GM19397 (cell line): Measurements from ENCODE around the gene DDX10.

Source experiments
- ATAC-seq: cut with Tn5 transposase; IDR thresholded peaks from one replicate; pipeline ENCODE4 v1.9.1; 2021; ENCODE audit warnings: mild to moderate bottlenecking, moderate library complexity; ENCODE audit not compliant: unreplicated experiment

DDX10 gene

GRCh38 chr11:108897916-108898315, 233.0 kb downstream of the DDX10 start:
- ATAC-seq = no peak

GRCh38 chr11:108901359-108901758, 236.5 kb downstream of the DDX10 start:
- no peak for ATAC-seq

GRCh38 chr11:108902027-108902469, 237.2 kb downstream of the DDX10 start:
- ATAC-seq = no peak

GRCh38 chr11:108904480-108904879, 239.6 kb downstream of the DDX10 start:
- ATAC-seq = no peak

- no peak for ATAC-seq
Observed at GRCh38 chr11:108906329-108906728, 241.5 kb downstream of the DDX10 start.

GRCh38 chr11:108906826-108907225, 242.0 kb downstream of the DDX10 start:
- no peak for ATAC-seq

GRCh38 chr11:108909041-108909440, 244.2 kb downstream of the DDX10 start:
- no peak for ATAC-seq

- ATAC-seq = no peak
Observed at GRCh38 chr11:108909921-108910320, 245.1 kb downstream of the DDX10 start.

GRCh38 chr11:108912581-108912980, 247.7 kb downstream of the DDX10 start:
- ATAC-seq = no peak

GRCh38 chr11:108913204-108913603, 248.3 kb downstream of the DDX10 start:
- no peak for ATAC-seq

GRCh38 chr11:108914211-108914610, 249.3 kb downstream of the DDX10 start:
- no peak for ATAC-seq

GRCh38 chr11:108914981-108915380, 250.1 kb downstream of the DDX10 start:
- no peak for ATAC-seq

- ATAC-seq = no peak
Observed at GRCh38 chr11:108915666-108916065, 250.8 kb downstream of the DDX10 start.

GRCh38 chr11:108916290-108916689, 251.4 kb downstream of the DDX10 start:
- no peak for ATAC-seq

GRCh38 chr11:108916935-108917334, 252.1 kb downstream of the DDX10 start:
- ATAC-seq = no peak

GRCh38 chr11:108921211-108921610, 256.3 kb downstream of the DDX10 start:
- ATAC-seq = no peak

GRCh38 chr11:108922241-108922640, 257.4 kb downstream of the DDX10 start:
- ATAC-seq = no peak

GRCh38 chr11:108923413-108923812, 258.5 kb downstream of the DDX10 start:
- ATAC-seq = no peak

GRCh38 chr11:108926171-108926840, 261.4 kb downstream of the DDX10 start:
- ATAC-seq = no peak

GRCh38 chr11:108926841-108927577, 262.1 kb downstream of the DDX10 start:
- ATAC-seq = no peak

GRCh38 chr11:108927791-108928545, 263.1 kb downstream of the DDX10 start:
- ATAC-seq = no peak

GRCh38 chr11:108929241-108929640, 264.4 kb downstream of the DDX10 start:
- no peak for ATAC-seq
